GM10266 (cell line): ENCODE data around the gene C2orf80.

Experiments used
- DNase-seq: peaks from one replicate; pipeline ENCODE4 v3.0.0; 2012; ENCODE audit errors: extremely low spot score
- CTCF ChIP-seq: IDR thresholded peaks from 2 replicates; pipeline ENCODE4 v1.5.1; 2012; ENCODE audit warnings: mild to moderate bottlenecking, low read depth; ENCODE audit not compliant: control insufficient read depth, insufficient read depth; ENCODE audit errors: missing control alignments

C2orf80 gene

GRCh38 chr2:208189069-208189809 lies 591 bp downstream of the C2orf80 start:
- no peak for DNase-seq
- no peak for TF ChIP-seq CTCF

- DNase-seq = no peak
- no peak for TF ChIP-seq CTCF
These were observed 2.9 kb downstream of the C2orf80 start for GRCh38 chr2:208186893-208187292.

GRCh38 chr2:208186465-208186864 lies 3.4 kb downstream of the C2orf80 start:
- TF ChIP-seq CTCF = no peak
- no peak for DNase-seq

- DNase-seq = no peak
- TF ChIP-seq CTCF = no peak
These were observed 5.7 kb downstream of the C2orf80 start for GRCh38 chr2:208183972-208184705.

GRCh38 chr2:208183526-208183925 lies 6.3 kb downstream of the C2orf80 start:
- no peak for TF ChIP-seq CTCF
- DNase-seq = no peak

GRCh38 chr2:208182835-208183234 lies 7.0 kb downstream of the C2orf80 start:
- no peak for DNase-seq
- TF ChIP-seq CTCF = no peak

GRCh38 chr2:208179028-208179609 lies 10.7 kb downstream of the C2orf80 start:
- TF ChIP-seq CTCF = no peak
- no peak for DNase-seq
